H1 (cell line): ENCODE measurements around the gene PRICKLE2. TPM values are rescaled to one million over a fixed set of nuclear protein-coding genes. Genes with fewer than 3 reads are reported as not detected.

Experiments used
- CHD7 ChIP-seq: fragments of 300-600 bp; sonication (generic); IDR thresholded peaks from 2 replicates; pipeline ENCODE4 v1.7.1; 2012; ENCODE audit warnings: low read length, moderate library complexity, mild to moderate bottlenecking, inconsistent platforms; ENCODE audit not compliant: insufficient replicate concordance
- KDM5A ChIP-seq: fragments of 200-600 bp; IDR thresholded peaks from 2 replicates; pipeline ENCODE4 v1.7.1; 2012; ENCODE audit warnings: mild to moderate bottlenecking, low read length, inconsistent platforms, mixed read lengths
- NANOG ChIP-seq: IDR thresholded peaks from 2 replicates; pipeline ENCODE4 v1.6.1; 2011; ENCODE audit warnings: low read length, low read depth, mild to moderate bottlenecking, inconsistent platforms; ENCODE audit not compliant: insufficient read depth, poor library complexity, severe bottlenecking
- SAP30 ChIP-seq: fragments of 300-600 bp; sonication (generic); IDR thresholded peaks from 2 replicates; pipeline ENCODE4 v1.7.1; 2012; ENCODE audit warnings: low read length, moderate library complexity, mild to moderate bottlenecking, inconsistent platforms; ENCODE audit not compliant: insufficient read depth, insufficient replicate concordance
- YY1 ChIP-seq: IDR thresholded peaks from 2 replicates; pipeline ENCODE4 v1.6.1; 2011; ENCODE audit warnings: low read depth, mild to moderate bottlenecking, low read length
- polyA plus RNA-seq, 7 experiments: library from polyadenylated mRNA; depleted of rRNA in 3 of 7; stranded (reverse) in 5 of 7; unstranded in 2 of 7; fragments of >200 nt in 5 of 7; fragments of 200-250 nt in 2 of 7; gene quantifications; 1 replicate in 5 of 7; 2 replicates in 1 of 7; 4 replicates in 1 of 7; pipeline versions ENCODE4 v1.2.1 to v1.2.3, GENCODE V29; 2011 to 2013; ENCODE audit warnings: missing spikeins in 2 of 7, mixed read lengths in 2 of 7
- total RNA-seq: library from RNA; stranded (reverse); fragmentation: NEBNext Ultra II Directional; extraction: Animal tissue kit (Norgen Biotek cat#: 25700); gene quantifications from 2 replicates; pipeline ENCODE4 v1.2.1, GENCODE V29; 2021

PRICKLE2 gene
- total and polyA plus RNA-seq, 2 of the 8 experiments (the other 6 are each of a cell fraction or from before 2014, with no cell fraction given), result 2.9 to 8.0 TPM

- TF ChIP-seq CHD7 (no peak), KDM5A (no peak), NANOG (no peak), SAP30 (no peak), YY1 (no peak)
Observed at GRCh38 chr3:64220161-64220914, 4.9 kb downstream of the PRICKLE2 start (continued).
